GM13977 (cell line): ENCODE results near the gene GNG7.
"Not testable (repeated sequence)": the region's sequence is repeated elsewhere in the genome, so short reads cannot be mapped to it uniquely, and the experiment has no call there.

Source experiments
- DNase-seq: peaks from one replicate; pipeline ENCODE4 v3.0.0; 2012; ENCODE audit warnings: low spot score
- in situ Hi-C: fragments of 300-500 bp; cut with MboI; formaldehyde crosslinking; loops from one replicate; pipeline ENCODE4 v1.12.0; 2022; ENCODE audit warnings: low sequenced_read_pairs, low pct_unique_long_range_greater_than_20kb, mixed read lengths, inconsistent platforms; ENCODE audit not compliant: unreplicated experiment
- TF ChIP-seq, protein P1 (sequence below): IDR thresholded peaks from 2 replicates; pipeline ENCODE4 v1.5.1; 2012; ENCODE audit warnings: mild to moderate bottlenecking, control low read depth; ENCODE audit not compliant: insufficient read depth; ENCODE audit errors: extremely low read depth, missing control alignments

GNG7 gene

DNA sequence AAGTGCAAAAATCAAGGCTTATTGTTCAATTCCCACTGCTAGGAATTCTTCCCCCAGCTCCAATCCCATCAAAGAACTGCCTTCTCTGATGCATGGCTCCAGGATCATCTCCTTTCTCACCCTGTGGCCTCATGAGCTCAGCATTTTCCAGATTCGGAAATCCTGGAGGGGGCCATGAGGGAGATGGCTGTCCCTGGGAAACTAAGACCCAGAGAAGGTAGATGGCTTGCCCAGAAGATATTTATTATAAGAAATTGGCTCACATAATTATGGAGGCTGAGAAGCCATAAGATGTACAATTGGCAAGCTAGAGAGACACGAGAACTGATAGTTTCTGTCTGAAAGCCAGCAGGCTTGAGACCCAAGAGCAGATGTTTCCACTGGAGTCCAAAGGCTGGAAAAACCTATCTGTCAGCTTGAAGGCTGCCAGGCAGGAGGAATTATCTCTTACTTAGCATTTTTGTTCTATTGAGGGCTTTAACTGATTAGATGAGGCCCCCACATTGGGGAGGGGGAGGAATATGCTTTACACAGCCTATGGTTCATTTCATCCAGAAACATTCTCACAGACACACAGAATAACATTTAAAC is 168.0 kb downstream of the GNG7 start:
- in situ Hi-C loops: no loop called here
- TF ChIP-seq, protein P1, sequence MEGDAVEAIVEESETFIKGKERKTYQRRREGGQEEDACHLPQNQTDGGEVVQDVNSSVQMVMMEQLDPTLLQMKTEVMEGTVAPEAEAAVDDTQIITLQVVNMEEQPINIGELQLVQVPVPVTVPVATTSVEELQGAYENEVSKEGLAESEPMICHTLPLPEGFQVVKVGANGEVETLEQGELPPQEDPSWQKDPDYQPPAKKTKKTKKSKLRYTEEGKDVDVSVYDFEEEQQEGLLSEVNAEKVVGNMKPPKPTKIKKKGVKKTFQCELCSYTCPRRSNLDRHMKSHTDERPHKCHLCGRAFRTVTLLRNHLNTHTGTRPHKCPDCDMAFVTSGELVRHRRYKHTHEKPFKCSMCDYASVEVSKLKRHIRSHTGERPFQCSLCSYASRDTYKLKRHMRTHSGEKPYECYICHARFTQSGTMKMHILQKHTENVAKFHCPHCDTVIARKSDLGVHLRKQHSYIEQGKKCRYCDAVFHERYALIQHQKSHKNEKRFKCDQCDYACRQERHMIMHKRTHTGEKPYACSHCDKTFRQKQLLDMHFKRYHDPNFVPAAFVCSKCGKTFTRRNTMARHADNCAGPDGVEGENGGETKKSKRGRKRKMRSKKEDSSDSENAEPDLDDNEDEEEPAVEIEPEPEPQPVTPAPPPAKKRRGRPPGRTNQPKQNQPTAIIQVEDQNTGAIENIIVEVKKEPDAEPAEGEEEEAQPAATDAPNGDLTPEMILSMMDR: no peak
- no peak for DNase-seq

DNA sequence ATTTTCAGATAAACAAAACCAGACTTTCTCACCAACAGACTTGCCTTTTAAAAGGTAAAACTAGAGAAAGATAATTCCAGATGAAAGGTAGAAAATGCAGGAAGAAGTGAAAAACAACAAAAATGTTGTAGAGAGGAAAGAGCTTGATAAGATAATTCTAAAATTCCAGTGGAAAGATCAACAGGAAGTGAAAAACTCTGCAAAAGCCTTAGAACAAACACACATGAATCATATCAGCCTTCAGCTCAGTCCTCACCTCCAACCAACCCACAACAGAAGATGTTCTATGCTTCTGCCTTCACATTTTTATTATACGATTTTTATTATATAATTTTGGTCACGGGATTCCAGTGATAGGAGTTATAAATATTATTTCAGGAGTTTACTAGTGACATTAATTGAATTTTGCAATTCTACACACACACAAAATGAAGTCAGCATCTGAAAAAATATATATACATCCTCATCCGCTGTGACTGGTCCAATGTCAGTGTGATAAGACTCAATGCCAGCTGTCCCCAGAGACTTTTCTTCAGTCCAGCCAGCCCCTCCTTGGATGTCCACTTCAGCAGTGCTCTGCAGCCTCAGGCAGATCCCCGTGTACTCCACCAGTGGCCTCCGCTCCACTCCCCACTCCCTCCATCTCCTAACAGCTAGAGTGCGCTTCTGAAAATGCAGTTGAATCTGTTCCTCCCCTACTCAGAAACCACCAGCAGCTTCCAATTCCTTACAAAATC is 168.6 kb downstream of the GNG7 start:
- TF ChIP-seq, protein P1: no peak
- DNase-seq: no peak
- in situ Hi-C loops: no loop called here

DNA sequence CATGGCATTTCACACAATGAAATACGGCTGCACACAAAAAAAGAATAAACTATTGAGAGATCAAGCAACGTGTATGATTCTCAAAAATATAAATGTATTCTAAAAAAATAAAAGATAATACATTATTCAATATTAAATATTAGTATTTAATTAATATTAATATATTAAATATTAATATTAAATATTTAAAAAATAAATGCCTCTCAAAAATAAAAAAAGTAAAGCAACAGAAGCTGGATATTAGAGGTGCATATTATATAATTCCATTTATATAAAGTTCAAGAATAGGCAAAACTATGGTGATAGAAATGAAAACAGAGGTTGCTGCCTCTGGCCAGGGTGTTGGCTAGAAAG is 169.4 kb downstream of the GNG7 start:
- TF ChIP-seq, protein P1: no peak
- in situ Hi-C loops: no loop called here
- DNase-seq: no peak

DNA sequence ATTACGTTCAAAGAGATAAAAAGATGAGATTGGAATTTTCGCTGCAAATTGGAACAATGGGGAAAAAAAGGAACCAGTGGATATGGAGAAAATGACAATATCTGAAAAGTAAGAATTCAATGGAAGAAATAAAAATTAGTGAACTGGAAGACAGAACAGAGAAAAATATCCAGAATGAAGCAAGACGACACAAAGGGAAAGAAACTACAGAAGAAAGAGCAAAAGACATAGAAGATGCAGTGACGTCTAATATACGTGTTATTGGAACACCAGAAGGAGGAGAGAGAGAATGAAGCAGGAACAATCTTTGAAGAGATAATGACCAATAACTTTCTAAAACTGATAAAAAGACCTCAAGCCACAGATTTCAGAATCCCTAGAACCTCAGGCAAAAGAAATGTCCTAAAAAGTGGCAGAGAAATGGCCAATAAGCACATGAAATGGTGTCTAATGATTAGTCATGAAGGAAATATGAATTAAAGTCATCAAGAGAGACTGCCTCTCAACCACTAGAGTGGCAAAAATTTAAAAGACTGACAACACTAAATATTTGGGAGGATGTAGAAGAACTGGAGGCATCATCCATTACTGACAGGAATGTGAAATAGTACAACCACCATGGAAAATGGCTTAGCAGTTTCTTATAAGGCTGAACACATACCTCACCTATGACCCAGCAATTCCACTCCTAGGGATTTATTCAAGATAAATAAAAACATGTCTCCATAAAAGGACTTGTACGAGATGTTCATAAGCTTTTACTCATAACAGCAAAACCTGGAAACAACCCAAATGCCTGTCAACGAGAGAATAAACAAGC is 170.0 kb downstream of the GNG7 start:
- DNase-seq: no peak
- in situ Hi-C loops: no loop called here
- TF ChIP-seq, protein P1: no peak

DNA sequence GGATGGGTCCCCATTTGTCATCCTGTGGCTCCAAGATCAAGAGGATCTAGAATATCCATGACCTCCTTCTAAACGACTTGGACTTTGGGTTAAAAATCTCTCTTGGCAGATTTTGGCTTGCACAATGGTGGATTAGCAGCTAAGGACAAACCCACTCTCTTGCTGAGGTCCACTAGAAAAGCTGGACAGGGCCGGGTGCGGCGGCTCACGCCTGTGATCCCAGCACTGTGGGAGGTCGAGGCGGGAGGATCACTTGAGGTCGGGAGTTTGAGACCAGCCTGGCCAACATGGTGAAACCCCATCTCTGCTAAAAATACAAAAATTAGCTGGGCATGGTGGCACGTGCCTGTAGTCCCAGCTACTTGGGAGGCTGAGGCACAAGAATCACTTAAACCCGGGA is 172.6 kb downstream of the GNG7 start:
- in situ Hi-C loops, DNase-seq: not testable (repeated sequence)

DNA sequence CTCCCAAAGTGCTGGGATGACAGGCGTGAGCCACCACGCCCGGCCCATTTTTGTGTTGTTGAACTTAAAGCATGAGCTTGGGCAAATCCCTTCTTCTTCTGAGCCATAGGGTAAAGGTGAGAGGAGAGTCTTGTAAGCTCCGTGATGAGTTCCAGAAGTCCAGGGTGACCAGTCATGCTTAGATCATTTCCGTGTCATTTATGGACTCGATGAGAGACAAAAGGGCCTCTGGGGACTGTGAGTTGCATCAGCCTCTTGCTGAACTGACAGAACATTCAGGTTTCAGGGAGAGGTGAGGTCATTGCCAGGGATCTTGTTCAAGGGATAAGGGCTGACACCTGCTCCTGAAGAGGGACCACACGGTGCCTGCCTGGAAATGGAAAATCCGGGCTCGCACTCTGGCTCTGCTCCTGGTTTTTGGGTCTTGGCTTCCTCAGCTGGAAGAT is 173.0 kb downstream of the GNG7 start:
- in situ Hi-C loops: no loop called here
- TF ChIP-seq, protein P1: no peak
- DNase-seq: no peak

DNA sequence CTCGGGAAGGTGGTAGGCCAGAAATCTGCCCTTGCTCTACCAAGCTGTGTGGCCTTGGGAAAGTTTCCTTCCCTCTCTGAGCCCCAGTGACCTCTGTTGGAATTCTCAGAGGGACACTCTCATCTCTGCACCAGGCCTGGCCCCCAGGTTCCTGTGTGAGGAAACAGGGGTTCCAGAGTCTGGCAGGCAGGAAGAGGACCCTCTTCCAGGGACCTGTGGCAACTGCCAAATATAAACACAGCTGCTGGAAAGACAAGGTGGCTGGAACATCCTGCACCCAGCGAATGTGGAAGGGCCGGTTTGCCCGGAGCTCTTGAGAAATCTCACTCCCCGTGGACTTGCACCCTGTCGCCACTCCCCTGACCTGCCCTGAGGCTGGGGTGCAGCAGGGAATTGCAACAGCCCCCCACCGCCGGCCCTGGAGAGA is 173.8 kb downstream of the GNG7 start:
- DNase-seq: no peak
- in situ Hi-C loops: no loop called here
- TF ChIP-seq, protein P1: no peak
